NCI-H345 treated with DMSO at 0.1 percent for 48 hours (cell line): Measurements from ENCODE around the gene MEX3D.
"Not testable (repeated sequence)": the region's sequence is repeated elsewhere in the genome, so short reads cannot be mapped to it uniquely, and the experiment has no call there.

ENCODE experiments used
- DNase-seq: peaks from one replicate; lab custom pipeline; 2025; ENCODE audit not compliant: unreplicated experiment; lab: John Stamatoyannopoulos, UW

MEX3D gene

DNA sequence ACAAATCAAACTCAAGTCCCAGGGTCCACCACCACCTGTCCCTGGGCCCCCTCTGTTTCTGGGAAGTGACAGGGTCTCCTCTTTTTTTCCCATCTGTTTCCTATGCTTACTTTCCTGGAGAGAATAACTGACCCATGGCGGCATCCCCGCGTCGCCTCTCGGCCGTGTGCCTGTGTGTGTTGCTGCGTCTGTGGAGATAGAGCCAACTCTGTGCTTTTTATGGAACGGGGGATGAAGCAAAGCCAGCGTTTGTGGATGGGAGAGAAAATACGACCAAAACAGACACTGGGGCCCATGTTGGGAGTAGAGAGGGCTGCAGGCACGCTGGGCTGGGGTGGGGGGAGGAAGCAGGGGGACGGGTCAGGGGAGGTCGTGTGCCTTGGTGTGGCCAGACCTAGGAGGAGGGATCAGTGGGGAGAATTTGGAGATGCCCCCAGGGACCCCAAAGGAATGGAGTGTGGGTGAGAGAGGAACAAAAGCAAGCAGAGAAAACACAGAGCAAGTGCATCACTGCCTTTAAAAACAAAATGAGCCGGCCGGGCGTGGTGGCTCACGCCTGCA, 27.7 kb downstream of the MEX3D start:
- no peak for DNase-seq

DNA sequence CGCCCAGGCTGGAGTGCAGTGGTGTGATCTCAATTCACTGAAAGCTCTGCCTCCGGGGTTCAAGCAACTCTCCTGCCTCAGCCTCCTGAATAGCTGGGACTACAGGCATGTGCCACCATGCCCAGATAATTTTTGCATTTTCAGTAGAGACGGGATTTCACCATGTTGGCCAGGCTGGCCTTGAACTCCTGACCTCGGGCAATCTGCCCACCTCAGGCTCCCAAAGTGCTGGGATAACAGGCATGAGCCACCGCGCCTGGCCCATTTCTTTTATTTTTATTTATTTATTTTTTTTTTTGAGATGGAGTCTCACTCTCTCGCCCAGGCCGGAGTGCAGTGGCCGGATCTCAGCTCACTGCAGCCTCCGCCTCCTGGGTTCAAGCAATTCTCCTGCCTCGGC, 28.4 kb downstream of the MEX3D start:
- DNase-seq = not testable (repeated sequence)

DNA sequence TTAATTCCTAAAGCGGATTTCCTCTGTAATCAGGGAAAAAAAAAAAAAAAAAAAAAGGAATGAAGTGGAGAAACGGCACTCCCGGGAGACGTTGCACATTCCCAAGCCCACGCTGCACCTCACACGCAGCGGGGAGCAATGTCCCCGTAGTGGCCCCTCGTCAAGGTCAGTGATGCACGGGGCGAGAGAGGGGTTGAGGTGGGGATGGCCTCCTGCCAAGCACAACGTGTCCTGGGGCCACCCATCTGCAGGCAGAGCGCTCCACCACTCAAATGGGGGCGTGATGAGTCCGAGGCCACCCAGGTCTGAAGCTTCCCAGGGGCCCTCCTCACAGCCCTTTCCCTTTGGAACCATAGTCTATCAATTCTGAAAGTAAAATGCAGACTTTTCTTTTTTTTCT, 29.1 kb downstream of the MEX3D start:
- DNase-seq = no peak

DNA sequence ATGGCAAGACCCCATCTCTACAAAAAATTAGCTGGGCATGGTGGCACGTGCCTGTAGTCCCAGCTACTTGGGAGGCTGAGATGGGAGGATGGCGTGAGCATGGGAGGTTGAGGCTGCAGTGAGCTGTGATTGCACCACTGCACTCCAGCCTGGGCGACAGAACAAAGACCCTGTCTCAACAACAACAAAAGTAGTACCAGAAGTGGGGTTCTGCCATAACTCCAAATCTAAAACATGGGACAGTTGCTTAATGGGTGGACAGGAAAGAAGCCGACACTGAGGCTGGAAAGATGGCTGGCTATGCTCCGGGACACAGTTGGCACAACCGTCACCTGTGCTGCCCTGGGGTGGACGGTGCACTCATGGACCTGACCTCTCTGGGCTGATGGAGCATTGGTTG, 32.4 kb downstream of the MEX3D start:
- DNase-seq = not testable (repeated sequence)

DNA sequence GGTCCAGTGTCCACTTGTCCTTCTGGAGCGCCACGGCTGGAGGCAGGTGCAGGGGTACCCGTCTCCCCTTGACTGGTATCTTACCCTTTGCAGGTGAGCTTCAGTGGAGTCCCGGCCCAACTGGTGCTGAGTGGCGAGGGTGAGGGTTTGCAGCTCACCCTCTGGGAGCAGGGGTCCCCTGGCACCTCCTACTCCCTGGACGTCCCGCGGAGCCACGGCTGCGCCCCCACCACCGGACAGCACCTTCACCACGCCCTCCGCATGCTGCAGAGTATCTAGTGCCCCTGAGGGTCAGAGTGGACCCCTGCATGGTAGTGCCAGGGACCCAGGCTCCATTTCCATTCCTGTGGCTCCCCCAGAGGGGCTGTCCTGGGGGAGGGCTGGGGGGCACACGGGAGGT, 33.2 kb downstream of the MEX3D start:
- no peak for DNase-seq

- no peak for DNase-seq
Measured at GRCh38 chr19:1533510-1534150, 34.5 kb downstream of the MEX3D start.

GRCh38 chr19:1532003-1532402, 36.1 kb downstream of the MEX3D start:
- DNase-seq = no peak

DNA sequence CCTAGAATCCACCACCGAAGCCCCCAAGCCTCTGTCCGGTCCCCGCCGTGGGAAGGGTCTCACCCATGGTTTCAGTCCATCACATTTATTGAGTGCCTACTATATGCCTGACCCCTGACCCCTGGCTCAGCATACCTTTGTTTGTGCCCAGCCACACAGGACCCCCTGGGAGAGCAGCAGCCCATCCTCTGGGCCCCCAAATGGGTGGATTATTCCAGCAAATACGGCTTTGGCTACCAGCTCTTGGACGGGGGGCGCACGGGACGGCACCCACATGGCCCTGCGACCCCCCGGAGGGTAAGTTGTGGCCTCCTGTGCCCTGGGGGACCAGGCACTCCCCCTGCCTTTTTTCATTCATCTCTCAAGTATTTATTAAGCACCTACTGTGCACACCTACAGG, 36.5 kb downstream of the MEX3D start:
- no peak for DNase-seq

DNA sequence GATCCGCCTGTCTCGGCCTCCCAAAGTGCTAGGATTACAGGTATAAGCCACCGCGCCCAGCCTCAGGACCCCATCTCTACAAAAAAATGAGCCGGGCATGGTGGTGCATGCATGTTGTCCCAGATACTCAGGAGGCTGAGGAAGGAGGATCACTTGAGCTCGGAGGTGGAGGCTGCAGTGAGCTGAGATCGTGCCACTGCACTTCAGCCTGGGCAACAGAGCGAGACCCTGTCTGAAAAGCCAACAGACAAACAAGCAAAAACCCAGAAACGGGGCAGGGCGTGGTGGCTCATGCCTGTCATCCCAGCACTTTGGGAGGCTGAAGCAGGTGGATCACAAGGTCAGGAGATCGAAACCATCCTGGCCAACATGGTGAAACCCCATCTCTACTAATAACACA, 37.3 kb downstream of the MEX3D start:
- not testable (repeated sequence) for DNase-seq

GRCh38 chr19:1529430-1529816, 38.7 kb downstream of the MEX3D start:
- DNase-seq = no peak

GRCh38 chr19:1528596-1529429, 39.3 kb downstream of the MEX3D start:
- DNase-seq = no peak

- DNase-seq = no peak
Measured at GRCh38 chr19:1527650-1528309, 40.3 kb downstream of the MEX3D start.

DNA sequence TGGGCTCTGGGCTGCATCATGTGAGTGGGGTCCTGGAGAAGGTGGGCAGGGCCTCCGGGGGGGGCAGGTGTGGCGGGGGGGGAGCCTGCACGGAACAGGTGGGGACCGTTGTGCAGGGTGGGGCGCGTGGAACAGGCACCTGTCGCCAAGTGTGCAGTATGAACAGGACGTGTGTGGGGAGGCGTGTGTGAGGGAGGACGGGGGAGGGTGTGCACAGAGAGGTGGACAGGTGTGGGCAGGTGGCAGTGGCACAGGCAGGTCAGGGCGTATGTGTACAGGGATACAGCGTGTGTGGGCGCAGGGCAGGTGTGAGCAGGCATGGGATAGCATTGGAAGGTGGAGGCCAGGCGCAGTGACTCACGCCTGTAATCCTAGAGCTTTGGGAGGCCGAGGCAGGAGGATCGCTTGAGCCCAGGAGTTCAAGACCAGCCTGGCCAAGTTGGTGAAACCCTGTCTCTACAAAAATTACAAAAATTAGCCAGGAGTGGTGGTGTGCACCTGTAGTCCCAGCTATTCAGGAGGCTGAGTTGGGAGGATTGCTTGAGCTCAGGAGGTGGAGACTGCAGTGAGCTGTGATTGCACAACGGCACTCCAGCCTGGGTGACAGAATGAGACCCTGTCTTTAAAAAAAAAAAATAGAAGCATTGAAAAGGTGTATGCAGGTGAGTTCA, 41.0 kb downstream of the MEX3D start:
- no peak for DNase-seq

- no peak for DNase-seq
Measured at GRCh38 chr19:1526066-1526778, 41.9 kb downstream of the MEX3D start.

DNA sequence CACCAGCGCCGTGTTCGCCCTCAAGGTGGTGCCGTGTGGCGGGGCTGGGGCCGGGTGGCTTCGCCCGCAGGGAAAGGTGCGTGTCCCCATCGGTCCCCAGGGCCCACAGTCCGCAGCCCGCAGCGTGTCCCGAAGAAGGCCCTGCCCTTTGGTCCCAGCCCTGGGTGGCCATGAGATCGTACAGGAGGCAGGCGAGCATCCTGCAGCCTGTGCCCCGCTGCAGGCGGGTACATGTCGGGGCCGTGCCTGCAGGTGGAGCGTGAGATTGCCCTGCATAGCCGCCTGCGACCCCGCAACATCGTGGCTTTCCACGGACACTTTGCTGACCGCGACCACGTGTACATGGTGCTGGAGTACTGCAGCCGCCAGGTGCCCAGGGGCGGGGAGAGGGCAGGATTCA, 42.8 kb downstream of the MEX3D start:
- no peak for DNase-seq

GRCh38 chr19:1524972-1525325, 43.2 kb downstream of the MEX3D start:
- no peak for DNase-seq

DNA sequence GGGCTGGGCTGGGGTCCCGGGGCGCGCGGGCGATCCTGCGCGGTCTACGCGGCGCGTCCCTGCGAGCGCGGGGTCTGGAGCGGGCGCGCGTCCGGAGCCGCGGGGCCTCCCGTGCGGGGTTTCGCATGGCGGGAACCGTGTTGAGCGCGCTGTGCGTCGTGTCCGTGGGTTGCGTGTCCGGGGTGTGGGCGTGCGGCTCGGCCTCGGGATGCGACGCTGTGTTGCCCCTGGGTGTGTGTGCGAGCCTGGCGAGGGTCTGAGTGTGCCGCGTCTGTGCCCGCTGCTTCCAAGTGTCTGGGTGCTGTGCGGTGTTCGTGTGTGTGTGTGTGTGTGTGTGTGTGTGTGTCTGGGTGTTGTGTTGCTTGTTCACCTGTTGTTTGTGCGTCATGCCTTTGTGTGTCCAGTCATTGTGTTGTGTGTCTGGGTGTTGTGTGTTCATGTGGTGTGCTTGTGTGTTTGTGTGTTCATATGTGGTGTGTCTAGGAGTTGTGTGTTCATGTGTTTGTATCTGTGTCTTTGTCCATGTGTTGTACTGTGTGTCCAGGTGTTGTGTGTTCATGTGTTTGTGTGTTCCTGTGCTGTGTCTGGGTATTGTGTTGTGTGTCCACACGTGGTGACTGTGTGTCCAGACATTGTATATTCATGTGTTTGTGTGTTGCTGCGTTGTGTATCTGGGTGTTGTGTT, 43.7 kb downstream of the MEX3D start:
- DNase-seq = no peak

- no peak for DNase-seq
Measured at GRCh38 chr19:1523412-1524286, 44.5 kb downstream of the MEX3D start, which contains the start of gene PLK5. TSS of gene PLK5 (plus strand) at chr19:1524077. CDS start at chr19:1526997, 2,920 bp downstream.

DNA sequence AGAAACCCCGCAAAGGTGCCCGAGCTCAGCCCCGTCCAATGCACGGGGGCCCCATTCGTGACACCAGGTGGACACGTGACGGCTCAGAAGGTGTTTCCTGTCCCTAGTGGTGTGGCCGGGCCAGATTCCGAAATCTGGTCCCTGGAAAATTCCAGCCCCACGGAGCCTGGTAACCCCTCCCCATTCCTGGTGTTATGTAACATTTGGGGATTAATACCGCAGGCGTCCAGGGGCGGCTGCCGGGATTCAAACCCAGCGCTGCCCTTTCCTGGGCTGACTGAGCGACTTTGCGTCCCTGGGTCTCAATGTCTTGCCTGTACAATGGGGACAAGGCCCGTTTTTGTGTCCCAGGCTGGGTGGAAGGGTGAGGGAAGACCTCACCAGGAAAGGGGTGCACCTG, 45.3 kb downstream of the MEX3D start:
- DNase-seq = no peak
